Prostate gland (tissue), 2 donors: ENCODE data around the gene CCDC77. TPM values are rescaled to one million over a fixed set of nuclear protein-coding genes. Genes with fewer than 3 reads are reported as not detected.
A peak's percentile ranks its signal among the peaks of the same experiment; 100 is the strongest.
"Not testable (repeated sequence)": the region's sequence is repeated elsewhere in the genome, so short reads cannot be mapped to it uniquely, and the experiment has no call there.

Experiments
- DNase-seq: peaks from one replicate; pipeline ENCODE4 v3.0.0-alpha.2; 2019; ENCODE audit warnings: low spot score
- H3K27ac ChIP-seq, 2 donors: fragments of 200-600 bp; sonication (generic); 2 replicates each; pipeline ENCODE4 v1.5.1; 2017 to 2019
- H3K27me3 ChIP-seq: fragments of 200-600 bp; sonication (generic); replicated peaks from 2 replicates; pipeline ENCODE4 v1.5.1; 2019; ENCODE audit not compliant: insufficient read depth
- H3K36me3 ChIP-seq, 2 donors: fragments of 200-600 bp; sonication (generic); 1 replicate in 1 of 2; 2 replicates in 1 of 2; pipeline versions ENCODE4 v1.5.1 to v1.8.1; 2017 to 2019
- H3K4me1 ChIP-seq: fragments of 200-600 bp; sonication (generic); replicated peaks from 2 replicates; pipeline ENCODE4 v1.5.1; 2019
- H3K4me3 ChIP-seq, 2 donors: fragments of 200-600 bp; sonication (generic); 2 replicates each; pipeline ENCODE4 v1.5.1; 2017 to 2019
- H3K9me3 ChIP-seq: fragments of 200-600 bp; sonication (generic); 2 replicates; pipeline ENCODE4 v1.5.1; 2017
- CTCF ChIP-seq, 4 experiments: fragments of 200-600 bp in 2 of 4; fragments of 450-650 bp in 2 of 4; sonication (generic) in 2 of 4; IDR thresholded peaks; 1 replicate in 3 of 4; 2 replicates in 1 of 4; pipeline ENCODE4 v1.5.1; 2016 to 2019; ENCODE audit warnings: antibody characterized with exemption in 4 of 4, mild to moderate bottlenecking in 2 of 4, moderate library complexity in 2 of 4
- POLR2A ChIP-seq: fragments of 450-650 bp; IDR thresholded peaks from one replicate; pipeline ENCODE4 v1.6.1; 2016; ENCODE audit warnings: antibody characterized with exemption, mild to moderate bottlenecking
- POLR2AphosphoS5 ChIP-seq: sonication (generic); formaldehyde crosslinking; IDR thresholded peaks from one replicate; pipeline ENCODE4 v1.6.1; 2017; ENCODE audit warnings: antibody characterized with exemption
- WGBS: methylation state at CpG from one replicate; pipeline ENCODE4 v1.1.5; 2018; 5-methylcytosine and 5-hydroxymethylcytosine counted together
- intact Hi-C: fragments of 100-400 bp; cut with DNase I; formaldehyde crosslinking; loops from one replicate; pipeline ENCODE4 v1.14.2; 2022
- total RNA-seq, 2 donors: library from RNA; depleted of rRNA; stranded (reverse); fragments of >200 nt; gene quantifications; one replicate each; pipeline ENCODE4 v1.1.0, GENCODE V29; 2016

CCDC77 gene
- total RNA-seq, 2 donors from 2014 or later: 7.0 to 8.9 TPM

GRCh38 chr12:367972-368371 lies 33.5 kb upstream of the CCDC77 start:
- no peak for TF ChIP-seq POLR2A
- no peak for TF ChIP-seq CTCF (IDR thresholded peaks at IDR 0.05)
- TF ChIP-seq POLR2AphosphoS5: no peak
- WGBS: 90% methylated on average over 1 of the region's 1 CpG
- intact Hi-C loops: no loop called here
- no peaks in the 10 kb centered on the region for H3K4me1 ChIP-seq
- peaks cover 13% of the 10 kb centered on the region in 2 donors for H3K36me3 ChIP-seq
- no peak overlapping the region for H3K4me3 ChIP-seq
- no peak for DNase-seq
- no peaks in the 10 kb centered on the region for H3K27me3 ChIP-seq
- no peak overlapping the region for H3K27ac ChIP-seq
- H3K9me3 ChIP-seq: no peaks in the 10 kb centered on the region

DNA sequence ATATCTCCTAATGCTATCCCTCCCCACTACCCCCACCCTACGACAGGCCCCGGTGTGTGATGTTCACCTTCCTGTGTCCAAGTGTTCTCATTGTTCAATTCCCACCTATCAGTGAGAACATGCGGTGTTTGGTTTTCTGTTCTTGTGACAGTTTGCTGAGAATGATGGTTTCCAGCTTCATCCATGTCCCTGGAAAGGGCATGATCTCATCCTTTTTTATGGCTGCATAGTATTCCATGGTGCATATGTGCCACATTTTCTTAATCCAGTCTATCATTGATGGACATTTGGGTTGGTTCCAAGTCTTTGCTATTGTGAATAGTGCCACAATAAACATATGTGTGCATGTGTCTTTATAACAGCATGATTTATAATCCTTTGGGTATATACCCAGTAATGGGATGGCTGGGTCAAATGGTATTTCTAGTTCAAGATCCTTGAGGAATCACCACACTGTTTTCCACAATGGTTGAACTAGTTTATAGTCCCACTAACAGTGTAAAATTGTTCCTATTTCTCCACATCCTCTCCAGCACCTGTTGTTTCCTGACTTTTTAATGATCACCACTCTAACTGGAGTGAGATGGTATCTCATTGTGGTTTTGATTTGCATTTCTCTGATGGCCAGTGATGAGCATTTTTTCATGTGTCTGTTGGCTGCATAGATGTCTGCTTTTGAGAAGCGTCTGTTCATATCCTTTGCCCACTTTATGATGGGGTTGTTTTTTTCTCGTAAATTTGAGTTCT lies 30.5 kb upstream of the CCDC77 start:
- H3K4me3 ChIP-seq, H3K27ac ChIP-seq, H3K36me3 ChIP-seq, H3K9me3 ChIP-seq, H3K27me3 ChIP-seq, intact Hi-C loops, DNase-seq, H3K4me1 ChIP-seq: not testable (repeated sequence)
- 96% methylated on average over 5 of the region's 5 CpGs for WGBS

- Histone ChIP-seq H3K27ac (no peak overlapping the region), H3K36me3 (peaks cover 6 to 7% of the 10 kb centered on the region in 2 donors), H3K27me3 (no peaks in the 10 kb centered on the region), H3K4me1 (no peaks in the 10 kb centered on the region), H3K4me3 (peak overlapping the region in 1 of 2 donors; percentile 78), H3K9me3 (no peaks in the 10 kb centered on the region)
- 61% methylated on average over 4 of the region's 4 CpGs for WGBS
- no peak for DNase-seq
- no peak for TF ChIP-seq CTCF (IDR thresholded peaks at IDR 0.05)
- no peak for TF ChIP-seq POLR2AphosphoS5
- TF ChIP-seq POLR2A: no peak
- intact Hi-C loops: no loop called here
These were observed 14.8 kb upstream of the CCDC77 start for GRCh38 chr12:386651-387050.

DNA sequence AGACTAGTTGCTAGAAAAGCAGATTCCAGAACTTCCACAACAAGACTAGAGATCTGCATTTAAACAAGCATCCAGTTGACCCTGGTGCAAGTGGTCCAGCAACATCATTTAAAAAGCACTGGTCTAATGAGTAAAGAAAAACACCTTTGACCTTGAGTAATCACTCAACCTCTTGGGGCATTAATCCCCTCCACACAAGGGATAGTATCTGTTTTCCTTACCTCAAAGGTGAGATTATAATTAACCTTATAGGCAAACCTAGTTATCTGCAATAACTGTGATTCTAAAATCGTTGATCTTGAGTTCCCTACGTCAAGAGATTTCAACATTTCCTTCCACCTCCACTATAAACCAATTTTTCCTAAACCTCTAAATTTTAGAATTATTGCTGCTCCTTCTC lies 13.4 kb upstream of the CCDC77 start:
- WGBS: 4% methylated on average over 2 of the region's 2 CpGs
- peak overlapping the region in 1 of 2 donors; percentile 83 for H3K27ac ChIP-seq
- H3K4me3 ChIP-seq: peak overlapping the region; percentile 78 to 79
- no peaks in the 10 kb centered on the region for H3K27me3 ChIP-seq
- H3K4me1 ChIP-seq: no peaks in the 10 kb centered on the region
- intact Hi-C loops: no loop called here
- H3K9me3 ChIP-seq: no peaks in the 10 kb centered on the region
- DNase-seq: no peak
- no peak for TF ChIP-seq POLR2A
- TF ChIP-seq POLR2AphosphoS5: no peak
- no peak for TF ChIP-seq CTCF (IDR thresholded peaks at IDR 0.05)
- H3K36me3 ChIP-seq: peaks cover 0 to 6% of the 10 kb centered on the region in 2 donors

- intact Hi-C loops: no loop called here
- H3K27me3 ChIP-seq: no peaks in the 10 kb centered on the region
- under 1% methylated on average over 34 of the region's 35 CpGs for WGBS
- DNase-seq: no peak
- peaks cover 0 to 6% of the 10 kb centered on the region in 2 donors for H3K36me3 ChIP-seq
- H3K9me3 ChIP-seq: no peaks in the 10 kb centered on the region
- H3K4me1 ChIP-seq: no peaks in the 10 kb centered on the region
- TF ChIP-seq CTCF (IDR thresholded peaks at IDR 0.05) (no peak), POLR2AphosphoS5 (no peak), POLR2A (no peak)
- H3K4me3 ChIP-seq: peak overlapping the region; percentile 78 to 79
- H3K27ac ChIP-seq: peak overlapping the region; percentile 83 to 92
These were observed 12.8 kb upstream of the CCDC77 start for GRCh38 chr12:388541-389141.
